ENCODE measurements around the gene SALL3.
"Not testable (repeated sequence)": the region's sequence is repeated elsewhere in the genome, so short reads cannot be mapped to it uniquely, and the experiment has no call there.

SALL3 gene

DNA sequence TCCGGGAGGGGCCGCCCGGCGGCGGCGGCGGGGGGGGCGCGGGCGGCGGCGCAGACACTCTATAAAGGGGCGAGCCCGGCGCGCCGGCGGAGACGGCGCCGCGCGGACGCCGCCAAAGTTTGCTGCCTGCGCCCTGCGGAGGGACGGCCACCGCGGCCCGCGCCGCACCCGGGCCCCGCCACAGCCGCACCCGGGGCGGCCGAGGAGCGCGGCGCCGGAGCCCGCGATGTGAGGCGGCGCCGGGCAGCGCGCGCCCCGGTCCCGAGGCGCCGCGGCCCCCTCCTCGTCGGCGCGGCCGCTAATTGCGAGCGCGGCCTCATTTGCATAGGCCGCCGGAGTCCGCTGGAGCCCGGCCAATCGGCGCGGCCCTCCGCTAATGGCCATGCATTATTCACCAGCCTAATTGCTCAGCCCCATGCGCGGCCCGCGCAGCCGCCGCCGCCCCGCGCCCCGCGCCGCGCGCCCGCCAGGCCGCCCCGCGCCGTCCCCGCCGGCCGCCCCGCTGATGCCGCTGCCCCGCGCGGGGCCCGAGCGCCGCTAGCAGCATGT lies at the start of gene SALL3:
SALL3 (plus strand) TSS at position 89 of the 549 bp plus-strand sequence; CDS start at position 546, 457 bp downstream.
- FAIRE-seq = no peak

DNA sequence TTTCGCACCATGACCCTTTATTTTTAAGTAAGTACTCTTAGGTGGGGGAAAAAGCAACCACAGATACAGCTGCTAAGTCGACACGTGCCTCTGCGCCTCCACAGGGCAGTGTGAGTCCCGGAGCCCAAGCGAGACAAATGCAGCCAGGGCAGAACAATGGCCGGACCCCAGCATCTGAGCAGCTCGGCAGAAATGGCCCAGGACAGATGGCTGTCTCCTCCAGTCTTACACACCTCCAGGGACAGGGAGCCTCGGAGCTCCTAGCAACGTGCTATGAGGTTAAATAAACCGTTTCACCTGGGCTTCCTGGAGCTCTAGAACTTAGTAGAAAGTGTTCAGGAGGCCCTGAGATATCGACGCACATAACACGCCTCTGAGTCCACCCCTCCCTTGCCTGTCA lies 47.3 kb upstream of the SALL3 start:
- FAIRE-seq = no peak

- FAIRE-seq = no peak
Observed at GRCh38 chr18:78934003-78934402, 45.6 kb upstream of the SALL3 start.

- no peak for FAIRE-seq
Observed at GRCh38 chr18:78934551-78935225, 44.9 kb upstream of the SALL3 start.

- FAIRE-seq = no peak
Observed at GRCh38 chr18:78935406-78935805, 44.2 kb upstream of the SALL3 start.

- no peak for FAIRE-seq
Observed at GRCh38 chr18:78936251-78937005, 43.2 kb upstream of the SALL3 start.

DNA sequence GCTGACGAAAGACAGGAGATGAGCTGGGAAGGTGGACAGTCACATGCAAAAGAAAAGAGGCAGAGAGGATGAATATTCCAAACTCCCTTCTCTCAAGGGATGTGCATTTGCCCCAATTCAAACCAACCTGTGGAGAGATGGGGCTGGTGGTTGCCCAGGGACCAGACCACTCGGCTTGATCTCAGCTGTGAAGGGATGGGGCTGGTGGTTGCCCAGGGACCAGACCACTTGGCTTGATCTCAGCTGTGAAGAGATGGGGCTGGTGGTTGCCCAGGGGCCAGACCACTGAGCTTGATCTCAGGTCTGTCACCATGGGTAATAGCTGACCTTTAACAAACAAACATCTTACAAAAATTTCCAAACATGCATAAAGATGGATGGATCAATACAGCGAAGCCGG lies 42.5 kb upstream of the SALL3 start:
- no peak for FAIRE-seq

- FAIRE-seq = no peak
Observed at GRCh38 chr18:78939105-78939504, 40.5 kb upstream of the SALL3 start.

- FAIRE-seq = no peak
Observed at GRCh38 chr18:78939734-78940494, 39.7 kb upstream of the SALL3 start.

DNA sequence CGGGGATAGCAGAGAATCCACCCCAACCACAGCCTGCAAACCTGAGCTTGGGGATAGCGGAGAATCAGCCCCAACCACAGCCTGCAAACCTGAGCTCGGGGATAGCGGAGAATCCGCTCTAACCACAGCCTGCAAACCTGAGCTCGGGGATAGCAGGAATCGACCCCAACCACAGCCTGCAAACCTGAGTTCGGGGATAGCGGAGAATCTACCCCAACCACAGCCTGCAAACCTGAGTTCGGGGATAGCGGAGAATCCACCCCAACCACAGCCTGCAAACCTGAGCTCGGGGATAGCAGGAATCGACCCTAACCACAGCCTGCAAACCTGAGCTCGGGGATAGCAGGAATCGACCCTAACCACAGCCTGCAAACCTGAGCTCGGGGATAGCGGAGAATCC lies 37.4 kb upstream of the SALL3 start:
- not testable (repeated sequence) for FAIRE-seq

- no peak for FAIRE-seq
Observed at GRCh38 chr18:78945628-78946027, 34.0 kb upstream of the SALL3 start.

DNA sequence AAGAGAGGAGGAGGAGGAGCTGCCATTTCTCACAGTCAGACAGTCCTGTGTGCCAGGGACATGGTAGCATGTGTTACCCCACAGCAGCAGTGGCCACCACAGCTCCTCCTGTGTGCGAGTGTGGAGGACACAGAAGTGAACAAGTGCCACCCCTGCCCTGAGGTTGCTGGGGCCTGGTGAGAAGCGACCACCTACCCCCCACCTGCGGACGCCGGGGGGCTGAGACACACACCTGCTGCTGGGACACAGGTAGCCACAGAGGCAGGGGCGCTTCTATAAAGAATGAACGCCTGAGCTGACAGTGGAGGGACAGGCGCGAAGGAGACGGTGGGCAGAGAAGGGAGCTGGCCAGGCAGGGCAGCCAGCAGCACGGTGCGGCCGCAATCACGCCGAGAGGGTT lies 32.3 kb upstream of the SALL3 start:
- FAIRE-seq = no peak

GRCh38 chr18:78948221-78948620 lies 31.4 kb upstream of the SALL3 start:
- FAIRE-seq = no peak

GRCh38 chr18:78948707-78949106 lies 30.9 kb upstream of the SALL3 start:
- FAIRE-seq = no peak

DNA sequence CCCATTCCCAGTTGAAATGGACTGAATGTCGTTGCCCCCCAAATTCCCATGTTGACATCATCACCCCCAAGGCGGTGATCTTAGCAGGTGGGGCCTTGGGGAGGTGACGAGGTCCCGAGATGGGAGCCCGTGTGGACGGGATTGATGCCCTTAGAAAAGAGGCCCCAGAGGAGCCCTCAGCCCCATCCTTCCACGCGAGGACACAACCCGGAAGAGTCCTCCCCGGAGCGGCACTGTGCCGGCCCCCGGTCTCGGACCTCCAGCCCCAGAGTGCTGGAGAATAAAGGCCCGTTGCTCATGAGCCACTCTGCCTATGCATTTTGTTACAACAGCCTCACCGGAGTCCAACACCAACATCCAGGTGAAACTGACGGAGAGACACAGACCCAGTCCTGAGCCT lies 30.4 kb upstream of the SALL3 start:
- no peak for FAIRE-seq

DNA sequence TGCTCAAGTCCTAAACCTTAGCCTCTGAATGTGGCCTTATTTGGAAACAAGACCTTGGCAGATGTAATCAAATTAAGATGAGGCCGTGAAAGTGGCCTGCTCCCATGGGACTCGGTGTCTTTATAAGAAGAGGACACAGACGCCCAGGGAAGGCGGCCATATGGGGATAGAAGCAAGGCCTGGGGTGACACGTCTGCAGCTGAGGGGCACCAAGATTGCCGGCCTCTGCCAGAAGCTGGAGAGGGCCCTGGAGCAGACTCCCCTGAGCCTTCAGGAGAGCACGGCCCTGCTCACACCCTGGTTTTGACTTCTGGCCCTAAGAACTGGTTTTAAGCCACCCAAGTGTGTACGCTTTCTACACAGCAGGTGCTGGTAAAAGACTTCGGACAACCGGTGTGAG lies 29.2 kb upstream of the SALL3 start:
- FAIRE-seq = no peak

- no peak for FAIRE-seq
Observed at GRCh38 chr18:78953566-78953965, 26.1 kb upstream of the SALL3 start.

DNA sequence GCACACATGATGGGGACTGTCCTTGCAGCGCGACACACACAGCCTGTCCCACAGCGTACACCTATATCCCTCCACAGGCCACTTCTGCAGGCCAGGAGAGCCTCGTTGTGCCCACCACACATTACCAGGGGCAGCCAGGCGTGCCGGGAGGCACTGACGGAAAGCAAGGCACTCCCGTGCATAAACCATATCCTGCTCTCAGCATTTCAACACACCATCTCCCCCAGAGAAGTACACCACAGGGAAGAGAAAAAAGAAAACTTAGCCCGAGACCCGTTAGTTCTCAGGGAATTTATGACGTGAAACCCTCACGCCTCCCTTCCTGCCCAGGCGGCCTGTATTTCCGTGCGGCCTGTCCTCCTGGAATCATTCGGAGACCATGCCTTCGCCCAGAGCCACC lies 24.6 kb upstream of the SALL3 start:
- no peak for FAIRE-seq

- no peak for FAIRE-seq
Observed at GRCh38 chr18:78957140-78957539, 22.5 kb upstream of the SALL3 start.

GRCh38 chr18:78960709-78961108 lies 18.9 kb upstream of the SALL3 start:
- FAIRE-seq = no peak

- no peak for FAIRE-seq
Observed at GRCh38 chr18:78962098-78962497, 17.5 kb upstream of the SALL3 start.

- not testable (repeated sequence) for FAIRE-seq
Observed at GRCh38 chr18:78964727-78965126, 14.9 kb upstream of the SALL3 start.

DNA sequence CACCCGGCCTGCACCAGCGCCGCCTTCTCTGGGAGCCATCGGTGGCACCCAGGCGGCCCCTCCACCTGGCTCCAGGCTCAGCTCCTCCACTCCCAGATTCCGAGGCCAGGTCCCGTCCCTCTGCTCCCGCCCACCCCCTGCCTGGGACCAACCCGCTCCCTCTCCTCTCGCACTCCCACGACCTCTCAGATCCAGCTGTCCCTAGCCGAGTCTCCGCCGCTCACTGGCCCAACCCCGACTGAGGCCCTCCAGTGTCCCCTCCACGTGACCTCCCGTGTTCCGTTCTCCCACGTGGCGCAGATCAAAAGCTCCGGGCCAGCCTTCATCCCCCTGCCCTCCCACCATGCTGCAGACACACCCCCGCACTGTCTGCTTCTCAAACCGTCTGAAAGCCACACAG lies 14.4 kb upstream of the SALL3 start:
- FAIRE-seq = no peak
